Adrenal gland (tissue), 12 donors: ENCODE results near the gene CDC42EP4. TPM values are rescaled to one million over a fixed set of nuclear protein-coding genes. Genes with fewer than 3 reads are reported as not detected.

ENCODE experiments used
- DNase-seq, 7 donors: peaks; one replicate each; pipeline ENCODE4 v3.0.0-alpha.2; 2019 to 2020
- H3K27ac ChIP-seq, 5 donors: fragments of 200-600 bp; sonication (generic) in 4 of 5; 1 replicate in 3 of 5; 2 replicates in 2 of 5; pipeline versions ENCODE4 v1.5.1 to v1.8.0; 2016 to 2020; ENCODE audit warnings: mild to moderate bottlenecking in 1 of 5
- H3K27me3 ChIP-seq: fragments of 200-600 bp; 2 replicates; pipeline ENCODE4 v1.8.0; 2021
- H3K36me3 ChIP-seq, 2 donors: fragments of 200-600 bp; replicated peaks in 1 of 2; 1 replicate in 1 of 2; 2 replicates in 1 of 2; pipeline versions ENCODE4 v1.5.1 to v1.8.0; 2018 to 2022
- H3K4me1 ChIP-seq, 2 donors: fragments of 200-600 bp; replicated peaks in 1 of 2; 1 replicate in 1 of 2; 2 replicates in 1 of 2; pipeline versions ENCODE4 v1.5.1 to v1.8.0; 2018 to 2021
- H3K4me3 ChIP-seq, 4 donors: fragments of 200-600 bp; sonication (generic) in 3 of 4; one replicate each; pipeline ENCODE4 v1.5.1; 2016 to 2018
- H3K9me3 ChIP-seq, 3 donors: fragments of 200-600 bp; sonication (generic) in 1 of 3; replicated peaks in 1 of 3; 1 replicate in 2 of 3; 2 replicates in 1 of 3; pipeline versions ENCODE4 v1.5.1 to v1.8.0; 2016 to 2021
- CTCF ChIP-seq, 6 experiments: fragments of 450-650 bp in 4 of 6; fragments of 200-600 bp in 2 of 6; sonication (generic) in 1 of 6; IDR thresholded peaks; 1 replicate in 5 of 6; 2 replicates in 1 of 6; pipeline versions ENCODE4 v1.5.1 to v1.8.0; 2016 to 2021; ENCODE audit warnings: antibody characterized with exemption in 6 of 6, mild to moderate bottlenecking in 2 of 6, moderate library complexity in 1 of 6
- POLR2A ChIP-seq, 2 donors: fragments of 450-650 bp; IDR thresholded peaks; one replicate each; pipeline ENCODE4 v1.6.1; 2017; ENCODE audit warnings: antibody characterized with exemption in 2 of 2, mild to moderate bottlenecking in 2 of 2, moderate library complexity in 1 of 2
- WGBS, 4 donors: extraction: QIAGEN DNeasy Blood & Tissue Kit in 2 of 4; methylation state at CpG; one replicate each; pipeline versions ENCODE4 v1.1.5 to v1.1.7; 2013 to 2017; 5-methylcytosine and 5-hydroxymethylcytosine counted together
- intact Hi-C, 2 donors: fragments of 100-400 bp; cut with DNase I; formaldehyde crosslinking; loops; one replicate each; pipeline versions ENCODE4 v1.14.1 to v1.15.0; 2022 to 2023
- polyA plus RNA-seq, 3 donors: library from polyadenylated mRNA; stranded (reverse); fragments of 200-250 nt in 2 of 3; fragments of 350-450 nt in 1 of 3; fragmentation: Illumina TruSeq in 1 of 3; extraction: RNeasy Lipid Tissue Mini Kit (QIAGEN cat#74804) in 1 of 3; gene quantifications; one replicate each; pipeline ENCODE4 v1.2.3, GENCODE V29; 2013 to 2014
- total RNA-seq, 9 donors: library from RNA; depleted of rRNA in 4 of 9; stranded (reverse); fragments of >200 nt in 4 of 9; fragments of 120-200 nt in 1 of 9; fragmentation: NEBNext Ultra II Directional in 1 of 9; extraction: Animal tissue kit (Norgen Biotek cat#: 25700) in 1 of 9; gene quantifications; one replicate each; pipeline versions ENCODE4 v1.1.0 to v1.2.4, GENCODE V29; 2013 to 2023
- donor health status: healthy with polysubstance abuse.
- donor health status: Bipolar disorder and iron deficiency.
- donor health status: DM: yes; HTN: yes; CAD: no.
- donor health status: DM: no; HTN: no; CAD: no.
- donor health status: DM: no; HTN: no; CAD: no.
- donor health status: DM: yes; HTN: yes; CAD: no.

CDC42EP4 gene
- total and polyA plus RNA-seq, 12 donors = 24.4 to 172 (median 96.5) TPM

- WGBS, 4 donors = 84 to 93% (median 87%) methylated on average over 3 of the region's 3 CpGs
- no peaks in the 10 kb centered on the region for H3K27me3 ChIP-seq
- intact Hi-C loops = no loop called here
- no peaks in the 10 kb centered on the region for H3K9me3 ChIP-seq
- peaks cover 14 to 18% of the 10 kb centered on the region in 2 donors for H3K4me1 ChIP-seq
- TF ChIP-seq CTCF (IDR thresholded peaks at IDR 0.05) (no peak), POLR2A (IDR thresholded peaks at IDR 0.05) (no peak)
- no peak overlapping the region for H3K27ac ChIP-seq
- H3K36me3 ChIP-seq = no peaks in the 10 kb centered on the region
- DNase-seq = no peak
- H3K4me3 ChIP-seq = no peak overlapping the region
Observed at GRCh38 chr17:73319766-73320165, 8.0 kb upstream of the CDC42EP4 start.

- intact Hi-C loops = no loop called here
- TF ChIP-seq POLR2A (IDR thresholded peaks at IDR 0.05) (no peak), CTCF (IDR thresholded peaks at IDR 0.05) (no peak)
- 69 to 81% (median 69%) methylated on average over 5 of the region's 5 CpGs for WGBS, 4 donors
- H3K9me3 ChIP-seq = no peaks in the 10 kb centered on the region
- peak overlapping the region in 1 of 5 donors; percentile 23 for H3K27ac ChIP-seq
- peaks cover 14 to 18% of the 10 kb centered on the region in 2 donors for H3K4me1 ChIP-seq
- no peaks in the 10 kb centered on the region for H3K27me3 ChIP-seq
- DNase-seq = no peak
- no peak overlapping the region for H3K4me3 ChIP-seq
- no peaks in the 10 kb centered on the region for H3K36me3 ChIP-seq
Observed at GRCh38 chr17:73318836-73319235, 7.0 kb upstream of the CDC42EP4 start.

- intact Hi-C loops = no loop called here
- Histone ChIP-seq H3K27me3 (no peaks in the 10 kb centered on the region), H3K9me3 (no peaks in the 10 kb centered on the region), H3K4me1 (peaks cover 14 to 18% of the 10 kb centered on the region in 2 donors), H3K27ac (no peak overlapping the region), H3K36me3 (no peaks in the 10 kb centered on the region), H3K4me3 (no peak overlapping the region)
- no peak for TF ChIP-seq CTCF (IDR thresholded peaks at IDR 0.05)
- no peak for TF ChIP-seq POLR2A (IDR thresholded peaks at IDR 0.05)
- no peak for DNase-seq
- 92 to 96% (median 93%) methylated on average over 8 of the region's 8 CpGs for WGBS, 4 donors
Observed at GRCh38 chr17:73318427-73318813, 6.6 kb upstream of the CDC42EP4 start.

- Histone ChIP-seq H3K4me1 (peaks cover 14 to 19% of the 10 kb centered on the region in 2 donors), H3K9me3 (no peaks in the 10 kb centered on the region), H3K4me3 (no peak overlapping the region), H3K27me3 (no peaks in the 10 kb centered on the region), H3K27ac (no peak overlapping the region), H3K36me3 (no peaks in the 10 kb centered on the region)
- DNase-seq = no peak
- intact Hi-C loops = no loop called here
- WGBS, 4 donors = 63 to 79% (median 71%) methylated on average over 9 of the region's 9 CpGs
- TF ChIP-seq POLR2A (IDR thresholded peaks at IDR 0.05) (no peak), CTCF (IDR thresholded peaks at IDR 0.05) (no peak)
Observed at GRCh38 chr17:73317513-73318426, 6.0 kb upstream of the CDC42EP4 start.
